ENCODE data around the gene ZFHX3. TPM values are rescaled to one million over a fixed set of nuclear protein-coding genes. Genes with fewer than 3 reads are reported as not detected.

ZFHX3 gene
- total RNA-seq, 2 experiments from 2014 or later = 0.63 to 0.64 TPM

DNA sequence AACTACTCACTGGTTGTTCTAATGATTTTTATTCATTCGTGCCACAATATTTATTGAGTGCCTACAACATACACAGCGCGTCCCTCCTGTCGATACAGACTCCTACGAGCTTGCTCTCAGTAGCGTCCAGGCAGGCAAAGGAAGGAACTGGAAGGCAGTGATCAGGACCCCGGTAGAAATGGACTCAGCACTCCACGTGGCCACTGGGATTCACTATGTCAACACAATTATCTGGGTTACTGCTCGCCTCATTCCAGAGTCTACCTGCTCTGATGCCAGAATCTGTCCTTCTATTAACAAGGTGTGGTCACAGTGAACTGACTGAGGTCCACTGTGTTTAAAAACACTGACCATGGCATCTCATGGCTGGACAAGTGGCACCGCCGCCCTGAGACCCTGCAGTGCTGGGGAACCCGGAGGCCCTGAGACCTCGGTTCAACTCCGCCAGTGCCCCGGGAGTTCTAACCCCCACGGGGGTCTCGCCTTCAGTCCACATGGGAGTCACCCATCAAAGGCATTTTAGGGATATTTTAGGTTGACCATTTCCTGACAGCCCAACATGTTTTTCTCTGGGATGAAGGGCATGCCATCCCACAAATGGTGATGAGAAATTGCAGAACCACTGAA is 71.4 kb downstream of the ZFHX3 start:
- TF ChIP-seq, protein P1, sequence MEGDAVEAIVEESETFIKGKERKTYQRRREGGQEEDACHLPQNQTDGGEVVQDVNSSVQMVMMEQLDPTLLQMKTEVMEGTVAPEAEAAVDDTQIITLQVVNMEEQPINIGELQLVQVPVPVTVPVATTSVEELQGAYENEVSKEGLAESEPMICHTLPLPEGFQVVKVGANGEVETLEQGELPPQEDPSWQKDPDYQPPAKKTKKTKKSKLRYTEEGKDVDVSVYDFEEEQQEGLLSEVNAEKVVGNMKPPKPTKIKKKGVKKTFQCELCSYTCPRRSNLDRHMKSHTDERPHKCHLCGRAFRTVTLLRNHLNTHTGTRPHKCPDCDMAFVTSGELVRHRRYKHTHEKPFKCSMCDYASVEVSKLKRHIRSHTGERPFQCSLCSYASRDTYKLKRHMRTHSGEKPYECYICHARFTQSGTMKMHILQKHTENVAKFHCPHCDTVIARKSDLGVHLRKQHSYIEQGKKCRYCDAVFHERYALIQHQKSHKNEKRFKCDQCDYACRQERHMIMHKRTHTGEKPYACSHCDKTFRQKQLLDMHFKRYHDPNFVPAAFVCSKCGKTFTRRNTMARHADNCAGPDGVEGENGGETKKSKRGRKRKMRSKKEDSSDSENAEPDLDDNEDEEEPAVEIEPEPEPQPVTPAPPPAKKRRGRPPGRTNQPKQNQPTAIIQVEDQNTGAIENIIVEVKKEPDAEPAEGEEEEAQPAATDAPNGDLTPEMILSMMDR (IDR thresholded peaks at IDR 0.05) = no peak
- H3K4me3 Mint-ChIP-seq = no peak overlapping the region
- no peaks in the 10 kb centered on the region for H3K27me3 Mint-ChIP-seq
- Histone ChIP-seq H3K27ac (ENCODE audit: low read depth in 1 of 2, low read length in 2 of 2) (no peak overlapping the region), H3K27me3 (ENCODE audit: control insufficient read depth in 1 of 2, insufficient read depth in 2 of 2, low read length in 2 of 2) (no peaks in the 10 kb centered on the region), H3K9me3 (ENCODE audit: control insufficient read depth in 1 of 2, insufficient read depth in 1 of 2, low read length in 2 of 2) (no peaks in the 10 kb centered on the region), H3K4me1 (ENCODE audit: insufficient read depth, low read length) (no peaks in the 10 kb centered on the region), H3K36me3 (ENCODE audit: insufficient read depth, low read length) (no peaks in the 10 kb centered on the region), H3K4me3 (ENCODE audit: low read length) (no peak overlapping the region)
- no peaks in the 10 kb centered on the region for H3K4me1 Mint-ChIP-seq (ENCODE audit: low read depth)
- CTCF ChIA-PET = no interaction called here
- POLR2A ChIA-PET = no interaction called here
- no peaks in the 10 kb centered on the region for H3K36me3 Mint-ChIP-seq (ENCODE audit: low read depth)
- intact Hi-C loops (cut with DNase I, micrococcal nuclease) = no loop called here
- DNase-seq (no peak), ATAC-seq (ENCODE audit: poor library complexity) (no peak)
- no peak overlapping the region for H3K27ac Mint-ChIP-seq
- H3K9me3 Mint-ChIP-seq = no peaks in the 10 kb centered on the region

DNA sequence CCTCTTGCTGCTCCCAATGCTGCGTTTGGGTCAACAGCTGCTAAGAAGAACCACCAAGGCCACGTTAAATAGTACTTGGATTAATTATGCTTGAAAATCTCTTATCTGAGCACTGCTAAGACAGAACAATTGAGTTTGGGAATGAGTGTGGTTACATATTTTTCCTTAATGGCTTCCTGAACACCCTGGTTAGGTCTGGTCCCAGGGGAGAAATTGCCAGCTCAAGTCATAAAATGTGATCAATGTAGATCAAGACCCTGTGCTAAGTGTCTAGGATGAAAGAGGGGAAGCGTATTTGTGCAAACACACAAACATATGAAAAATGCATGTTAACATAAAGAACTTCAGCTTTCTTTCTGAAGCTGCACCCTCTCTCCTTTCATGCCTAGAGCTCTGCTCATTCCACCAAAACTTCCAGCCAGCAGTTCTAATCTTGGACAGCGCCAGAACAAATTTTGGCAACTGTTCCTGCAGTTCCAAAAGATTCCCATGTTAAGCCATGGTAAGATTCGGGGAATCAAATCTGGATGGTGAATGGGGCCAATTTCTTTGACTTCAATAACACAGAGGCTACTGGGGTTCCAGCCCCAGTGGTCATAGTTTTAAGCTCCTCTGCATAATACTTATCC is 72.0 kb downstream of the ZFHX3 start:
- Mint-ChIP-seq H3K4me3 (no peak overlapping the region), H3K27me3 (no peaks in the 10 kb centered on the region), H3K4me1 (ENCODE audit: low read depth) (no peaks in the 10 kb centered on the region), H3K36me3 (ENCODE audit: low read depth) (no peaks in the 10 kb centered on the region), H3K27ac (no peak overlapping the region), H3K9me3 (no peaks in the 10 kb centered on the region)
- TF ChIP-seq, protein P1 (IDR thresholded peaks at IDR 0.05) = no peak
- no peak overlapping the region for H3K4me3 ChIP-seq (ENCODE audit: low read length)
- H3K36me3 ChIP-seq (ENCODE audit: insufficient read depth, low read length) = no peaks in the 10 kb centered on the region
- H3K27me3 ChIP-seq (ENCODE audit: control insufficient read depth in 1 of 2, insufficient read depth in 2 of 2, low read length in 2 of 2) = no peaks in the 10 kb centered on the region
- intact Hi-C loops (cut with DNase I, micrococcal nuclease) = no loop called here
- no peak overlapping the region for H3K27ac ChIP-seq (ENCODE audit: low read depth in 1 of 2, low read length in 2 of 2)
- ATAC-seq (ENCODE audit: poor library complexity) = no peak
- H3K4me1 ChIP-seq (ENCODE audit: insufficient read depth, low read length) = no peaks in the 10 kb centered on the region
- no peaks in the 10 kb centered on the region for H3K9me3 ChIP-seq (ENCODE audit: control insufficient read depth in 1 of 2, insufficient read depth in 1 of 2, low read length in 2 of 2)
- DNase-seq = no peak
- POLR2A ChIA-PET = no interaction called here
- CTCF ChIA-PET = no interaction called here

GRCh38 chr16:72974142-72974769 is 73.7 kb downstream of the ZFHX3 start:
- no peaks in the 10 kb centered on the region for H3K4me1 ChIP-seq (ENCODE audit: insufficient read depth, low read length)
- intact Hi-C loops (cut with DNase I, micrococcal nuclease) = no loop called here
- no peaks in the 10 kb centered on the region for H3K36me3 ChIP-seq (ENCODE audit: insufficient read depth, low read length)
- H3K4me1 Mint-ChIP-seq (ENCODE audit: low read depth) = no peaks in the 10 kb centered on the region
- no peaks in the 10 kb centered on the region for H3K27me3 ChIP-seq (ENCODE audit: control insufficient read depth in 1 of 2, insufficient read depth in 2 of 2, low read length in 2 of 2)
- no peak overlapping the region for H3K4me3 ChIP-seq (ENCODE audit: low read length)
- H3K9me3 ChIP-seq (ENCODE audit: control insufficient read depth in 1 of 2, insufficient read depth in 1 of 2, low read length in 2 of 2) = no peaks in the 10 kb centered on the region
- CTCF ChIA-PET = no interaction called here
- H3K9me3 Mint-ChIP-seq = no peaks in the 10 kb centered on the region
- DNase-seq (no peak), ATAC-seq (ENCODE audit: poor library complexity) (no peak)
- no peak overlapping the region for H3K4me3 Mint-ChIP-seq
- TF ChIP-seq, protein P1 (IDR thresholded peaks at IDR 0.05) = no peak
- H3K27ac ChIP-seq (ENCODE audit: low read depth in 1 of 2, low read length in 2 of 2) = no peak overlapping the region
- H3K27me3 Mint-ChIP-seq = no peaks in the 10 kb centered on the region
- no peaks in the 10 kb centered on the region for H3K36me3 Mint-ChIP-seq (ENCODE audit: low read depth)
- no peak overlapping the region for H3K27ac Mint-ChIP-seq
- POLR2A ChIA-PET = no interaction called here

All from CD4-positive, alpha-beta T cell (primary cell).